CD4-positive, alpha-beta memory T cell (primary cell): ENCODE data around the gene CALN1. TPM values are rescaled to one million over a fixed set of nuclear protein-coding genes. Genes with fewer than 3 reads are reported as not detected.

Experiments
- CTCF ChIA-PET: fragments of 350-600 bp; sonication (Branson Sonifier 250); formaldehyde crosslinking; loops from one replicate; lab custom pipeline; 2021; ENCODE audit warnings: inconsistent platforms; ENCODE audit not compliant: partially characterized antibody; lab: Charles Lee
- POLR2A ChIA-PET: fragments of 350-600 bp; sonication (Branson Sonifier 250); formaldehyde crosslinking; loops from one replicate; lab custom pipeline; 2021; ENCODE audit not compliant: partially characterized antibody; lab: Charles Lee
- DNase-seq, 5 donors: peaks; one replicate each; pipeline versions ENCODE4 v3.0.0 to v3.0.0-alpha.2; 2020 to 2022; ENCODE audit warnings: mixed read lengths in 1 of 5
- H3K27ac ChIP-seq: one replicate; pipeline ENCODE4 v1.7.0; 2013; ENCODE audit warnings: low read depth, low read length
- H3K27me3 ChIP-seq: 2 replicates; pipeline ENCODE4 v1.7.0; 2013; ENCODE audit warnings: mild to moderate bottlenecking, low read length, moderate library complexity; ENCODE audit not compliant: insufficient read depth
- H3K36me3 ChIP-seq: 2 replicates; pipeline ENCODE4 v1.7.0; 2013; ENCODE audit warnings: mild to moderate bottlenecking, low read length, moderate library complexity; ENCODE audit not compliant: insufficient read depth
- H3K4me1 ChIP-seq: 2 replicates; pipeline ENCODE4 v1.7.0; 2013; ENCODE audit warnings: mild to moderate bottlenecking, low read length, moderate library complexity; ENCODE audit not compliant: insufficient read depth
- H3K4me3 ChIP-seq, 2 donors: one replicate each; pipeline ENCODE4 v1.7.0; 2013; ENCODE audit warnings: low read length in 2 of 2, mild to moderate bottlenecking in 1 of 2
- H3K9me3 ChIP-seq, 2 donors: one replicate each; pipeline ENCODE4 v1.7.0; 2013; ENCODE audit warnings: low read length in 2 of 2, control low read depth in 1 of 2; ENCODE audit not compliant: control insufficient read depth in 1 of 2
- H3K27ac Mint-ChIP-seq, 7 donors: one replicate each; pipeline ENCODE4 v1.8.0; 2020 to 2021; ENCODE audit warnings: mixed read lengths in 7 of 7, mild to moderate bottlenecking in 6 of 7, inconsistent platforms in 3 of 7, moderate library complexity in 3 of 7
- H3K27me3 Mint-ChIP-seq, 2 donors: one replicate each; pipeline ENCODE4 v1.8.0; 2020 to 2021; ENCODE audit warnings: mixed read lengths in 2 of 2
- H3K36me3 Mint-ChIP-seq, 2 donors: one replicate each; pipeline ENCODE4 v1.8.0; 2020 to 2021; ENCODE audit warnings: mixed read lengths in 2 of 2, inconsistent platforms in 1 of 2, mild to moderate bottlenecking in 1 of 2
- H3K4me1 Mint-ChIP-seq, 4 donors: one replicate each; pipeline ENCODE4 v1.8.0; 2020 to 2021; ENCODE audit warnings: mixed read lengths in 4 of 4, mild to moderate bottlenecking in 1 of 4
- H3K4me3 Mint-ChIP-seq, 8 donors: one replicate each; pipeline ENCODE4 v1.8.0; 2020 to 2021; ENCODE audit warnings: mixed read lengths in 8 of 8, mild to moderate bottlenecking in 7 of 8, moderate library complexity in 6 of 8, inconsistent platforms in 3 of 8
- H3K9me3 Mint-ChIP-seq, 8 donors: one replicate each; pipeline ENCODE4 v1.8.0; 2020 to 2021; ENCODE audit warnings: mixed read lengths in 8 of 8, mild to moderate bottlenecking in 5 of 8, inconsistent platforms in 3 of 8, moderate library complexity in 1 of 8
- intact Hi-C: fragments of 100-400 bp; cut with micrococcal nuclease; formaldehyde crosslinking; loops from one replicate; pipeline ENCODE4 v1.15.1; 2023
- polyA plus RNA-seq, 2 donors: library from polyadenylated mRNA; unstranded; fragments of 300-500 nt; fragmentation: Illumina TruSeq; gene quantifications; one replicate each; pipeline ENCODE4 v1.2.3, GENCODE V29; 2021
- total RNA-seq, 2 experiments: library from RNA; stranded (reverse); gene quantifications; one replicate each; pipeline ENCODE4 v1.2.3, GENCODE V29; 2021

Gene CALN1
- total and polyA plus RNA-seq, 4 experiments from 2014 or later = not detected

DNA sequence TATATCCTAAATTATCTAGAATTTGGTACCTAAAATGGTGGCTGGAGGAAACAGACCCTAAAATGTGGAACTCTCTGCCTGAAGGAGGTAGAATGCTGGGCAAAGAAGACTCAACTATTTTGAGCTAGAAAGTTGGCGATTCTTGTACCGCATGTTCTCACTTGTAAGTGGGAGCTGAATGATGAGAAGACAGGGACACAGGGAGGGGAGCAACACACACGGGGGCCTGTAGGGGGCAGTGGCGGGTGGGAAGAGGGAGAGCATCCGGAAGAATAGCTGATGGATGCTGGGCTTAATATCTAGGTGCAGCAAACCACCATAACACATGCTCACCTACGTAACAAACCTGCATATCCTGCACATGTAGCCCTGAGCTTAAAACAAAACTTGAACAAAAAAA is 250.6 kb downstream of the CALN1 start:
- Histone ChIP-seq H3K9me3 (no peaks in the 10 kb centered on the region), H3K4me1 (no peaks in the 10 kb centered on the region), H3K4me3 (no peak overlapping the region), H3K36me3 (no peaks in the 10 kb centered on the region), H3K27me3 (no peaks in the 10 kb centered on the region), H3K27ac (no peak overlapping the region)
- Mint-ChIP-seq H3K36me3 (no peaks in the 10 kb centered on the region), H3K4me3 (no peak overlapping the region), H3K9me3 (peaks cover 0 to 44% (median 24%) of the 10 kb centered on the region in 8 donors), H3K4me1 (no peaks in the 10 kb centered on the region), H3K27me3 (no peaks in the 10 kb centered on the region), H3K27ac (no peak overlapping the region)
- ChIA-PET POLR2A (no interaction called here), CTCF (no interaction called here)
- DNase-seq = no peak
- intact Hi-C loops = no loop called here

DNA sequence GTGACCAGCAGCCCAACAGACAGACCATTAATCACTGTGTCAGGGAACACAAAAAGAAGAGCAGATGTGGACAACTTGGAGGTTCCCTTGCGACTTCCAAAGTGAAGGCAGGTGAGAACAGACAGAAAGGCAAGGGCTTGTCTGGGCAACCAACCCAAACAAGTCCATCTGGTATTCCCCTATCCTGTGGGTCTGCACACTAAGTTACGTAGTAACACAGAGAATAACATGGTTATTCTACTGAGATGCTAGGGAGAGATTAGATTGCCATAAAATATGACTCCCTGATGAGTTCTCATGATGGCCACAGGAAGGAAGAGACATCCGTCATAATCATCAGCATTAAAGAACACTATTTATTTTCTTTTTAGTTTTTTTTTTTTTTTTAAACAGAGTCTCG is 252.2 kb downstream of the CALN1 start:
- intact Hi-C loops = no loop called here
- no peaks in the 10 kb centered on the region for H3K9me3 ChIP-seq
- Mint-ChIP-seq H3K27ac (no peak overlapping the region), H3K9me3 (peaks cover 3 to 36% (median 22%) of the 10 kb centered on the region in 8 donors), H3K27me3 (no peaks in the 10 kb centered on the region), H3K36me3 (no peaks in the 10 kb centered on the region), H3K4me3 (no peak overlapping the region), H3K4me1 (no peaks in the 10 kb centered on the region)
- ChIA-PET CTCF (no interaction called here), POLR2A (no interaction called here)
- H3K27ac ChIP-seq = no peak overlapping the region
- H3K4me3 ChIP-seq = no peak overlapping the region
- H3K27me3 ChIP-seq = no peaks in the 10 kb centered on the region
- DNase-seq = no peak
- no peaks in the 10 kb centered on the region for H3K36me3 ChIP-seq
- H3K4me1 ChIP-seq = no peaks in the 10 kb centered on the region

DNA sequence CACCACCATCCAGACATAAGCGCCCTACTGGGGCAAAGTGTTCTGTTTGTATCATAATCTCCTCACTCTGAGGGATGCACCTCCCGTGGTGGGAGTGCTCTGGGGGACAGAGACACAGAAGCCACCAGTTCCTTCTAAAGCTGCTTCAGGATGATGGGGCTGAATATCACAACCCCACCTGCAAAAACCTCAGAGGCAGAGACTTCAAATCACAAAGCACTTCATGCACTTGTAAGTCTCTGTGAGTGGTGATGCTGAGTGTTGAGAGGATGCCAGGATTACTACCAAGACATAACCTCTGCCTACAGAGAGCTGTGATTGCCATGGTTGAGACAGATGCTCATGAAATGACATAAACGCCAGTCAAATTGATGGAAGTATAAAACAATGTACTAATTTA is 255.5 kb downstream of the CALN1 start:
- no peak for DNase-seq
- Mint-ChIP-seq H3K27ac (no peak overlapping the region), H3K4me1 (no peaks in the 10 kb centered on the region), H3K9me3 (peaks cover 0 to 19% (median 7%) of the 10 kb centered on the region in 8 donors), H3K4me3 (no peak overlapping the region), H3K27me3 (no peaks in the 10 kb centered on the region), H3K36me3 (no peaks in the 10 kb centered on the region)
- Histone ChIP-seq H3K36me3 (no peaks in the 10 kb centered on the region), H3K4me3 (no peak overlapping the region), H3K4me1 (no peaks in the 10 kb centered on the region), H3K27me3 (no peaks in the 10 kb centered on the region), H3K27ac (no peak overlapping the region), H3K9me3 (no peaks in the 10 kb centered on the region)
- CTCF ChIA-PET = no interaction called here
- intact Hi-C loops = no loop called here
- POLR2A ChIA-PET = no interaction called here

DNA sequence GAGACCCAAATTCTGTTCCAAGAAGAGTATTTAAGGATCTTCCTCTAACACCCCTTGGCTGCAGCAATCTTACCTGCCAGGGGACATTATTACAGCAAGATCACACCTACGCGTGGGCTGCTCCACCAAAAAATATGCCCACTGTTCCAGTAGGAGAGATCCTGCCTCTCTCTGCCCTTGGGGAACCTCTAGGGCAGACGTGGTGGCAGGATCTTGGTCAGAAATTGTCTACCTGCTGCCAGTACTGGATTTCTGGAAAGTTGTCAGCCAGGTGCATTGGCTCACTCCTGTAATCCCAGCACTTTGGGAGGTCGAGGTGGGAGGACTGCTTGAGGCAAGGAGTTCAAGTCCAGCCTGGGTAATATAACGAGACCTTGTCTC is 259.0 kb downstream of the CALN1 start:
- POLR2A ChIA-PET = no interaction called here

DNA sequence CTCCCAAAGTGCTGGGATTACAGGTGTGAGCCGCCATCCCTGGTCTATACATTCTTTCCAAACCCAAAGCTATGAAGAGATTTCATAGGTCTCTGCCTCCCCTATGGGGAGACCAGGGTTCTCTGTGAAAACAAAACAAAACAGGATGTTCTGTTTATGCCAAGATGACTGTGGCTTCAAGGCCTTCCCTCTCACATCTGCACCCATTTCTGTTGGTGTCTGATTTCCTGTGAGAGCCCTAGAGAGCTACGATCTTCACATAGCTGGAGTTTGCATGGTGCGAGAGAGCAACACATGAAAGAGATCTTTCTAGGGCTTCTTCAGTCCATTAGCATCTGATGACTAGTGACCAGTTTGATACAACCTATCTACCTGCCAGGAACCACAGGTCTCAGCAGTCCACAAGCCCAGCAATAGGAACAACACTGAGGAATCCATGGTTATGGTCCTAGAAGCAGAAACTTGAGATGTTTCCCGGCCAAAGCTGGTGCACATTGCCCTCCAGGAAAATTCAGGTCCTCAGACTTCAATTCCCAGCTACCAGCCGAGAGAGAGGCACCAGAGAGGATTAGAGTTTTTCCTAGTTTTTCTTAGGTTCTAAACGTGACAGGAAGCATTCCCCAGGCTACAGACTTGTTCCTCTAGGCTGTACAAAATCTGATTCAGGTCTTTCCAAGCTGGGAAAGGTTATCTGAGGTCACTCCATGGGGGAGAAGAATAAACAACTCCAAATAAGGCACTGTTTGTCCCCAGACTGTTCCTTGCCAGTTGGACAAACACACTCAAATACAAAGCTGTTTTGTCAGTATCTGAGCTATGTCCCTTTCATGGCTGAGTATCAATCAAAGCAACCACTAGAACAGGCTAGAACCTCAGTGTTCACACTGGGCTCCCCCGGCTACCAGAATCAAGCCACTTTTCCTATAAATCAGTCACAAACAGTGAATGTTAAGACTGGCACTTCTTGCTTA is 259.7 kb downstream of the CALN1 start:
- no peak overlapping the region for H3K4me3 ChIP-seq
- CTCF ChIA-PET = no interaction called here
- H3K27me3 ChIP-seq = no peaks in the 10 kb centered on the region
- H3K4me3 Mint-ChIP-seq = peak overlapping the region in 1 of 8 donors; percentile 18
- H3K9me3 Mint-ChIP-seq = peaks cover 0 to 21% (median 9%) of the 10 kb centered on the region in 8 donors
- intact Hi-C loops = no loop called here
- H3K27ac Mint-ChIP-seq = no peak overlapping the region
- H3K36me3 Mint-ChIP-seq = no peaks in the 10 kb centered on the region
- no peaks in the 10 kb centered on the region for H3K4me1 Mint-ChIP-seq
- POLR2A ChIA-PET = no interaction called here
- H3K27me3 Mint-ChIP-seq = no peaks in the 10 kb centered on the region
- no peaks in the 10 kb centered on the region for H3K9me3 ChIP-seq
- DNase-seq = no peak
- no peaks in the 10 kb centered on the region for H3K36me3 ChIP-seq
- no peaks in the 10 kb centered on the region for H3K4me1 ChIP-seq
- H3K27ac ChIP-seq = no peak overlapping the region

More for the DNA sequence above, 259.0 kb downstream of the CALN1 start:
- H3K9me3 ChIP-seq = no peaks in the 10 kb centered on the region
- intact Hi-C loops = no loop called here
- no peaks in the 10 kb centered on the region for H3K4me1 ChIP-seq
- no peak overlapping the region for H3K4me3 Mint-ChIP-seq
- no peak overlapping the region for H3K4me3 ChIP-seq
- CTCF ChIA-PET = no interaction called here
- H3K27ac ChIP-seq = no peak overlapping the region
- no peaks in the 10 kb centered on the region for H3K27me3 ChIP-seq
- H3K36me3 ChIP-seq = no peaks in the 10 kb centered on the region
- H3K9me3 Mint-ChIP-seq = peaks cover 2 to 23% (median 9%) of the 10 kb centered on the region in 8 donors
- no peaks in the 10 kb centered on the region for H3K4me1 Mint-ChIP-seq
- H3K27ac Mint-ChIP-seq = no peak overlapping the region
- no peak for DNase-seq
- H3K36me3 Mint-ChIP-seq = no peaks in the 10 kb centered on the region
- no peaks in the 10 kb centered on the region for H3K27me3 Mint-ChIP-seq

DNA sequence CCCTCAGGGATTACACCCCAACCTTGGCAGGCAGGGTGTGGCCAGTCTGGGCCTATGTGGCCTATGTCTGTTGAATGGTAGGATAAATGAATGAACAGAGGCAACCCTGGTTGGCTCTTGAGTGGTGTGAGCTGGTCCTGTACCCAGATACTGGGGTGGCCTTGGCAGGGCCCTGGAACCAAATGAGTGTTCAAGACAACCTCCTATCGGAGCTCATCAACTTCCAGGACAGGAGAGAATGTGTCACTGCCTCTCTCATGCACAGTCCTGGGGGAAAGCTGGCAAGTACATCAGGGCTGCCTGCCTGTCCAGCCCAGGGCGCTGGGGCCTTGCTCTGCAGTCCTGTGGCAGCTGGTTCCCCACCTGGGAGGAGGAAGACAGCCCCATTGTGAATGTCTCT is 271.6 kb downstream of the CALN1 start:
- no peak overlapping the region for H3K27ac Mint-ChIP-seq
- peaks cover 2 to 26% (median 15%) of the 10 kb centered on the region in 8 donors for H3K9me3 Mint-ChIP-seq
- intact Hi-C loops = no loop called here
- no peaks in the 10 kb centered on the region for H3K36me3 ChIP-seq
- H3K27me3 Mint-ChIP-seq = no peaks in the 10 kb centered on the region
- no peaks in the 10 kb centered on the region for H3K27me3 ChIP-seq
- H3K4me1 ChIP-seq = no peaks in the 10 kb centered on the region
- H3K27ac ChIP-seq = no peak overlapping the region
- no peaks in the 10 kb centered on the region for H3K36me3 Mint-ChIP-seq
- no peaks in the 10 kb centered on the region for H3K4me1 Mint-ChIP-seq
- CTCF ChIA-PET = no interaction called here
- no peak overlapping the region for H3K4me3 Mint-ChIP-seq
- POLR2A ChIA-PET = no interaction called here
- no peak for DNase-seq
- no peak overlapping the region for H3K4me3 ChIP-seq
- no peaks in the 10 kb centered on the region for H3K9me3 ChIP-seq

DNA sequence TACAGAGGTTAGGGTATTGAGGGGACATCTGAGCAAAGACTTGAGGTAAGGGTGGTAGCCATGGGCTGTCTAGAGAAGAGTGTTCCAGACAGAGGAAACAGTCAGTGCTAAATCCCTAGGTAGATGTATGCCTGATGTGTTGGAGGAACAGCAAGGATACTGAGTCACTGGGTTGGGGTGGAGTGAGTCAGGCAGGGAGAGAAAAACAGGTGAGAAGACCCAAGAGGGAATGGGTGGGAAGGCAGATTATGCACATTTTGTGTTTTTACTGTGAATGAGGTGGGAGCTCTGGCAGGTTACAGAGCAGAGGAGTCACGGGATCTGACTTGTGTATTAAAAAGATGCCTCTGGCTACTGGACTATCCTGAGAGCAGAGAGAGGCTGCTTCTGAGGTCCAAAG is 285.0 kb downstream of the CALN1 start:
- intact Hi-C loops = no loop called here
- peak overlapping the region in 1 of 7 donors; percentile 15 for H3K27ac Mint-ChIP-seq
- peaks cover 3 to 30% (median 19%) of the 10 kb centered on the region in 8 donors for H3K9me3 Mint-ChIP-seq
- no peaks in the 10 kb centered on the region for H3K27me3 ChIP-seq
- no peaks in the 10 kb centered on the region for H3K4me1 Mint-ChIP-seq
- H3K27me3 Mint-ChIP-seq = no peaks in the 10 kb centered on the region
- peak overlapping the region in 1 of 8 donors; percentile 32 for H3K4me3 Mint-ChIP-seq
- no peaks in the 10 kb centered on the region for H3K9me3 ChIP-seq
- no peaks in the 10 kb centered on the region for H3K36me3 Mint-ChIP-seq
- POLR2A ChIA-PET = no interaction called here
- H3K27ac ChIP-seq = no peak overlapping the region
- H3K36me3 ChIP-seq = no peaks in the 10 kb centered on the region
- no peak for DNase-seq
- CTCF ChIA-PET = no interaction called here
- H3K4me1 ChIP-seq = no peaks in the 10 kb centered on the region
- no peak overlapping the region for H3K4me3 ChIP-seq
